HG02938 (cell line): ENCODE results near the gene SAMD11.
"Not testable (repeated sequence)": the region's sequence is repeated elsewhere in the genome, so short reads cannot be mapped to it uniquely, and the experiment has no call there.

ENCODE experiments used
- ATAC-seq: cut with Tn5 transposase; IDR thresholded peaks from one replicate; pipeline ENCODE4 v1.9.1; 2021; ENCODE audit warnings: mild to moderate bottlenecking, moderate library complexity; ENCODE audit not compliant: unreplicated experiment

Gene SAMD11

GRCh38 chr1:942864-943533 is 19.3 kb downstream of the SAMD11 start:
- no peak for ATAC-seq

GRCh38 chr1:943545-944340 is 20.0 kb downstream of the SAMD11 start:
- no peak for ATAC-seq

GRCh38 chr1:944341-945325 is 20.9 kb downstream of the SAMD11 start:
- ATAC-seq = no peak

- ATAC-seq = no peak
These were observed 22.2 kb downstream of the SAMD11 start for GRCh38 chr1:945688-946556.

GRCh38 chr1:946811-947210 is 23.1 kb downstream of the SAMD11 start:
- ATAC-seq = not testable (repeated sequence)

- no peak for ATAC-seq
These were observed 24.2 kb downstream of the SAMD11 start for GRCh38 chr1:947958-948357.

GRCh38 chr1:950268-950667 is 26.5 kb downstream of the SAMD11 start:
- no peak for ATAC-seq

- ATAC-seq = no peak
These were observed 27.2 kb downstream of the SAMD11 start for GRCh38 chr1:950881-951280.

GRCh38 chr1:951364-951763 is 27.6 kb downstream of the SAMD11 start:
- no peak for ATAC-seq

GRCh38 chr1:952201-952600 is 28.5 kb downstream of the SAMD11 start:
- ATAC-seq = no peak

- no peak for ATAC-seq
These were observed 28.9 kb downstream of the SAMD11 start for GRCh38 chr1:952603-953002.

- no peak for ATAC-seq
These were observed 30.0 kb downstream of the SAMD11 start for GRCh38 chr1:953524-954320.

GRCh38 chr1:954927-955326 is 31.2 kb downstream of the SAMD11 start:
- no peak for ATAC-seq

- no peak for ATAC-seq
These were observed 31.8 kb downstream of the SAMD11 start for GRCh38 chr1:955474-955873.

GRCh38 chr1:956636-957035 is 32.9 kb downstream of the SAMD11 start:
- no peak for ATAC-seq

- peak; percentile 69 for ATAC-seq
These were observed 35.4 kb downstream of the SAMD11 start, which contains the start of gene NOC2L for GRCh38 chr1:958823-959730. Gene NOC2L, minus strand, starts transcription at chr1:959256. Its CDS starts 16 bp downstream, at chr1:959240.

- ATAC-seq = no peak
These were observed 36.1 kb downstream of the SAMD11 start for GRCh38 chr1:959731-960362.
